DOHH2 (cell line): ENCODE results near the gene STARD3.

ENCODE experiments used
- H3F3A ChIP-seq: fragments of 200-600 bp; sonication (generic), shearing (Covaris generic); 2 replicates; pipeline ENCODE4 v1.6.0; 2016; ENCODE audit warnings: antibody characterized with exemption, mild to moderate bottlenecking; ENCODE audit not compliant: control insufficient read depth, insufficient read depth
- H3K27ac ChIP-seq: fragments of 200-600 bp; sonication (generic); 2 replicates; pipeline ENCODE4 v1.5.1; 2014; ENCODE audit warnings: low read depth, mild to moderate bottlenecking, low read length, moderate library complexity
- H3K27me3 ChIP-seq: fragments of 200-600 bp; sonication (generic); 2 replicates; pipeline ENCODE4 v1.6.1; 2014; ENCODE audit warnings: mild to moderate bottlenecking, low read length, mixed read lengths; ENCODE audit not compliant: control insufficient read depth
- H3K36me3 ChIP-seq: fragments of 200-600 bp; sonication (generic); 2 replicates; pipeline ENCODE4 v1.6.1; 2014; ENCODE audit warnings: mild to moderate bottlenecking, low read length, moderate library complexity, mixed read lengths; ENCODE audit not compliant: control insufficient read depth
- H3K4me1 ChIP-seq: fragments of 200-600 bp; sonication (generic); 2 replicates; pipeline ENCODE4 v1.6.1; 2014; ENCODE audit warnings: mild to moderate bottlenecking, low read length, mixed read lengths; ENCODE audit not compliant: control insufficient read depth
- H3K4me2 ChIP-seq: fragments of 200-600 bp; sonication (generic); 2 replicates; pipeline ENCODE4 v1.6.0; 2014; ENCODE audit warnings: mild to moderate bottlenecking, low read length, moderate library complexity
- H3K4me3 ChIP-seq: fragments of 200-600 bp; sonication (generic); 2 replicates; pipeline ENCODE4 v1.5.1; 2014; ENCODE audit warnings: mild to moderate bottlenecking, low read length, mixed read lengths
- H3K79me2 ChIP-seq: fragments of 200-600 bp; sonication (generic); 2 replicates; pipeline ENCODE4 v1.6.1; 2014; ENCODE audit warnings: mild to moderate bottlenecking, low read length, mixed read lengths; ENCODE audit not compliant: control insufficient read depth
- H3K9me2 ChIP-seq: fragments of 200-600 bp; sonication (generic); replicated peaks from 2 replicates; pipeline ENCODE4 v1.6.1; 2014; ENCODE audit warnings: mild to moderate bottlenecking, low read length, mixed read lengths; ENCODE audit not compliant: control insufficient read depth
- H3K9me3 ChIP-seq: fragments of 200-600 bp; sonication (generic); 2 replicates; pipeline ENCODE4 v1.6.1; 2014; ENCODE audit warnings: antibody characterized with exemption, low read length, mixed read lengths; ENCODE audit not compliant: control insufficient read depth, insufficient read depth
- H4K20me1 ChIP-seq: fragments of 200-600 bp; sonication (generic); 2 replicates; pipeline ENCODE4 v1.6.0; 2014; ENCODE audit warnings: low read depth, mild to moderate bottlenecking, antibody characterized with exemption, low read length, moderate library complexity; ENCODE audit not compliant: control insufficient read depth, insufficient read depth
- CTCF ChIP-seq: fragments of 200-600 bp; sonication (generic); IDR thresholded peaks from one replicate; pipeline ENCODE4 v1.5.1; 2014; ENCODE audit warnings: antibody characterized with exemption, mild to moderate bottlenecking, low read depth, low read length; ENCODE audit not compliant: poor library complexity, severe bottlenecking
- EZH2phosphoT487 ChIP-seq: fragments of 200-600 bp; sonication (generic); IDR thresholded peaks from 2 replicates; pipeline ENCODE4 v1.6.1; 2017; ENCODE audit warnings: borderline replicate concordance, mild to moderate bottlenecking, antibody characterized with exemption, low read length, moderate library complexity, mixed read lengths

Gene STARD3

GRCh38 chr17:39640591-39641031 is 3.7 kb downstream of the STARD3 start:
- H3K79me2 ChIP-seq, result peaks cover 83% of the 10 kb centered on the region
- H3F3A ChIP-seq, result no peaks in the 10 kb centered on the region
- no peak overlapping the region for H3K27ac ChIP-seq
- H3K9me3 ChIP-seq, result no peaks in the 10 kb centered on the region
- H3K9me2 ChIP-seq, result no peaks in the 10 kb centered on the region
- H3K4me2 ChIP-seq, result no peak overlapping the region
- peaks cover 22% of the 10 kb centered on the region for H3K4me1 ChIP-seq
- no peak for TF ChIP-seq CTCF
- TF ChIP-seq EZH2phosphoT487, result no peak
- peaks cover 9% of the 10 kb centered on the region; the same call in 1 of the 2 replicates for H3K36me3 ChIP-seq
- H3K4me3 ChIP-seq, result no peak overlapping the region
- H4K20me1 ChIP-seq, result peaks cover 15% of the 10 kb centered on the region; the same call in 1 of the 2 replicates
- no peaks in the 10 kb centered on the region for H3K27me3 ChIP-seq

- no peak overlapping the region for H3K4me2 ChIP-seq
- H3K9me2 ChIP-seq, result no peaks in the 10 kb centered on the region
Observed at GRCh38 chr17:39641097-39641496, 4.2 kb downstream of the STARD3 start.

GRCh38 chr17:39641883-39642282 is 4.9 kb downstream of the STARD3 start:
- Histone ChIP-seq H3K36me3 (peaks cover 9% of the 10 kb centered on the region; the same call in 1 of the 2 replicates), H3K9me2 (no peaks in the 10 kb centered on the region), H3K27ac (no peak overlapping the region), H3K9me3 (no peaks in the 10 kb centered on the region), H4K20me1 (peaks cover 15% of the 10 kb centered on the region; the same call in 1 of the 2 replicates), H3K4me3 (no peak overlapping the region), H3F3A (no peaks in the 10 kb centered on the region), H3K4me2 (no peak overlapping the region), H3K79me2 (peaks cover 87% of the 10 kb centered on the region), H3K27me3 (no peaks in the 10 kb centered on the region), H3K4me1 (peaks cover 12% of the 10 kb centered on the region)
- TF ChIP-seq CTCF (no peak), EZH2phosphoT487 (no peak)

More at GRCh38 chr17:39641097-39641496, 4.2 kb downstream of the STARD3 start:
- H3K27me3 ChIP-seq, result no peaks in the 10 kb centered on the region
- TF ChIP-seq EZH2phosphoT487, result no peak
- no peak for TF ChIP-seq CTCF
- H4K20me1 ChIP-seq, result peaks cover 15% of the 10 kb centered on the region; the same call in 1 of the 2 replicates
- H3K9me3 ChIP-seq, result no peaks in the 10 kb centered on the region
- H3K4me3 ChIP-seq, result no peak overlapping the region
- no peak overlapping the region for H3K27ac ChIP-seq
- peaks cover 18% of the 10 kb centered on the region for H3K4me1 ChIP-seq
- H3K36me3 ChIP-seq, result peaks cover 9% of the 10 kb centered on the region; the same call in 1 of the 2 replicates
- H3F3A ChIP-seq, result no peaks in the 10 kb centered on the region
- H3K79me2 ChIP-seq, result peaks cover 86% of the 10 kb centered on the region
